ENCODE data around the gene ART5. TPM values are rescaled to one million over a fixed set of nuclear protein-coding genes. Genes with fewer than 3 reads are reported as not detected.
"Not testable (repeated sequence)": the region's sequence is repeated elsewhere in the genome, so short reads cannot be mapped to it uniquely, and the experiment has no call there.

Gene ART5
- total and polyA plus RNA-seq, 2 experiments from 2014 or later = 6.3 to 19.3 TPM

DNA sequence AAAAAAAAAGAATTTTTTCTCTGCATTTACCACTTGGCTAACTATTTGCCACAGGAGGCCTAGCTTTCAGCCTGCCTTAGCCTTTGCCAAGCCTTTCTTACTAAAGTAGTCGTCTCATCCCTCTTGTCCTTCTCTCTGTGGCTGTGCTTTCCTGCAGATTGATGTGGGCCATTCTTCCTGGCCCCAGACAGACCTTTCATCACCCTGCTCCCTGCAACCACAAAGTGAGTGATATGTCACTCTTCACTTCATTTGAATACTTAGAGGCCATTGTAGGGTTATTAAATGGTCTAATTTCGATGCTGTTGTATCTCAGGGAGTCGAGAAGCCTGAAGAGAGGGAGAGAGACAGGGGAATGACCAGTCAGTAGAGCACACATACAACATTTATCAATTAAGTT lies 37.6 kb downstream of the ART5 start:
- Histone ChIP-seq H2AFZ (no peak overlapping the region), H3K79me2 (no peaks in the 10 kb centered on the region), H3K9me2 (replicated peaks; ENCODE audit: insufficient read depth) (no peaks in the 10 kb centered on the region), H3K4me2 (no peak overlapping the region), H3K4me3 (no peak overlapping the region), H3K27me3 (no peaks in the 10 kb centered on the region), H3K4me1 (ENCODE audit: insufficient read depth) (no peaks in the 10 kb centered on the region), H3K9me3 (ENCODE audit: low read depth) (no peaks in the 10 kb centered on the region), H3K36me3 (replicated peaks; ENCODE audit: insufficient read depth, low read depth) (no peaks in the 10 kb centered on the region), H3K27ac (no peak overlapping the region), H4K20me1 (ENCODE audit: insufficient read depth, poor library complexity, severe bottlenecking) (no peaks in the 10 kb centered on the region)
- no peak for TF ChIP-seq EZH2 (IDR thresholded peaks at IDR 0.05; ENCODE audit: borderline replicate concordance)
- no peak for TF ChIP-seq EZH2phosphoT487 (IDR thresholded peaks at IDR 0.05; ENCODE audit: low read depth, severe bottlenecking, unreplicated experiment)
- TF ChIP-seq, protein P1, sequence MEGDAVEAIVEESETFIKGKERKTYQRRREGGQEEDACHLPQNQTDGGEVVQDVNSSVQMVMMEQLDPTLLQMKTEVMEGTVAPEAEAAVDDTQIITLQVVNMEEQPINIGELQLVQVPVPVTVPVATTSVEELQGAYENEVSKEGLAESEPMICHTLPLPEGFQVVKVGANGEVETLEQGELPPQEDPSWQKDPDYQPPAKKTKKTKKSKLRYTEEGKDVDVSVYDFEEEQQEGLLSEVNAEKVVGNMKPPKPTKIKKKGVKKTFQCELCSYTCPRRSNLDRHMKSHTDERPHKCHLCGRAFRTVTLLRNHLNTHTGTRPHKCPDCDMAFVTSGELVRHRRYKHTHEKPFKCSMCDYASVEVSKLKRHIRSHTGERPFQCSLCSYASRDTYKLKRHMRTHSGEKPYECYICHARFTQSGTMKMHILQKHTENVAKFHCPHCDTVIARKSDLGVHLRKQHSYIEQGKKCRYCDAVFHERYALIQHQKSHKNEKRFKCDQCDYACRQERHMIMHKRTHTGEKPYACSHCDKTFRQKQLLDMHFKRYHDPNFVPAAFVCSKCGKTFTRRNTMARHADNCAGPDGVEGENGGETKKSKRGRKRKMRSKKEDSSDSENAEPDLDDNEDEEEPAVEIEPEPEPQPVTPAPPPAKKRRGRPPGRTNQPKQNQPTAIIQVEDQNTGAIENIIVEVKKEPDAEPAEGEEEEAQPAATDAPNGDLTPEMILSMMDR (IDR thresholded peaks at IDR 0.05; ENCODE audit: poor library complexity) = no peak
- no peak for DNase-seq (ENCODE audit: low spot score)
- 78% methylated on average over 3 of the region's 3 CpGs for WGBS (ENCODE audit: low lambda C conversion rate, missing lambda C conversion rate)

DNA sequence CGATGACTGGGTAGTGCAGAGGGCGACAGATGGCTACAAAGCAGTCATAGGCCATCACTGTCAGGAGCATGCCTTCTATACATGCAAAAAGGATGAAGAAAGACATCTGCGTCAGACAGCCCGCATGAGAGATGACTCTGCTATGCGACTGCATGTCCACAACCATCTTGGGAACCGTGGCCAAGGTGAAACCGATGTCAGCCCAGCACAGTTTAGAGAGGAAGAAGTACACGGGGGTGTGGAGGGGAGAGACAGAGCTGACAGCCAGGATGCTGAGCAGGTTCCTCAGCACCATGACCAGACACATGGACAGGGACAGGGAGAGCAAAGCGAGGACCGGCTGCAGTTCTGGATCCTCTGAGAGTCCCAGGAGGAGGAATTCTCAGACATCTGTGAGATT lies 41.6 kb downstream of the ART5 start:
- DNase-seq (ENCODE audit: low spot score); H3K27me3 ChIP-seq; H3K9me2 ChIP-seq (replicated peaks; ENCODE audit: insufficient read depth); H3K9me3 ChIP-seq (ENCODE audit: low read depth); H3K27ac ChIP-seq; H3K4me1 ChIP-seq (ENCODE audit: insufficient read depth); H3K36me3 ChIP-seq (replicated peaks; ENCODE audit: insufficient read depth, low read depth); H2AFZ ChIP-seq; H4K20me1 ChIP-seq (ENCODE audit: insufficient read depth, poor library complexity, severe bottlenecking); H3K4me3 ChIP-seq; H3K4me2 ChIP-seq; H3K79me2 ChIP-seq: not testable (repeated sequence)
- WGBS (ENCODE audit: low lambda C conversion rate, missing lambda C conversion rate) = 91% methylated on average over 10 of the region's 10 CpGs

DNA sequence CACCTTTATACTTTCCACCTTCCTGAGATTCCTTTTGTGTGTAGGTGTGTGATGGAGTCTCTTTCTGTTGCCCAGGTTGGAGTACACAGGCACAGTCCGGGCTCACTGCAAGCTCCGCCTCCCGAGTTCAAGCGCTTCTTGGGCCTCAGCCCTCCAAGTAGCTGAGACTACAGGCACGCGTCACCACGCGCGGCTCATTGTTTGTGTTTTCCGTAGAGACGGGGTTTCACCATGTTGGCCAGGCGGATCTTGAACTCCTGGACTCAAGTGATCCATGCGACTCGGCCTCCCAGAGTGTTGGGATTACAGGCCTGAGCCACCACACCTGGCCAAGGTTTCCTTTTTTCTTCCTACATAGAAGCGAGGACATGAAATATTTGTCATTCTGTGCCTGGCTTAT lies 44.0 kb downstream of the ART5 start:
- H4K20me1 ChIP-seq (ENCODE audit: insufficient read depth, poor library complexity, severe bottlenecking); H2AFZ ChIP-seq; H3K36me3 ChIP-seq (replicated peaks; ENCODE audit: insufficient read depth, low read depth); H3K4me2 ChIP-seq; DNase-seq (ENCODE audit: low spot score); H3K4me3 ChIP-seq; H3K79me2 ChIP-seq; H3K9me3 ChIP-seq (ENCODE audit: low read depth); H3K27me3 ChIP-seq; H3K9me2 ChIP-seq (replicated peaks; ENCODE audit: insufficient read depth); H3K27ac ChIP-seq; H3K4me1 ChIP-seq (ENCODE audit: insufficient read depth): not testable (repeated sequence)
- 97% methylated on average over 15 of the region's 15 CpGs for WGBS (ENCODE audit: low lambda C conversion rate, missing lambda C conversion rate)

DNA sequence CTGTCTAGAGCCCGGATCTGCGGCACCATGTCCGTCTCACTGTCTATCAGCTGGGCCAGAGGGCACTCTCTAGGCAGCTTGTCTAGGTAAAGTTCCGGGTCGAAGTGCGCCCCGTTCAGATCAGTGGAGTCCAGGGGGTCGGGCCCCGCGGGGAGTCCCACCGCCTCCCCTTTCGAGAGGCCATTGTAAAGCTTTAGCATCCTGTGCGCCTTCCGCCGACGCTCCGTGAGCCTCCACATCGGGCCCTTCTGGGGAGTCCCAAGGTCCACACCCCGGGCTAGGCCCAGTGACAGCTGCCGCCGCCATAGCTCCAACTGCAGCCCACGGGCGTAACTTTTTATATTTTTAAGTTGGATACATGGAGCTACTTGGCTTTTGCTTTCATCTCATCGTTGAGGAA lies 50.5 kb downstream of the ART5 start:
- not testable (repeated sequence) for H3K36me3 ChIP-seq (replicated peaks; ENCODE audit: insufficient read depth, low read depth); H3K4me2 ChIP-seq; H3K4me3 ChIP-seq; H2AFZ ChIP-seq; H3K9me3 ChIP-seq (ENCODE audit: low read depth); DNase-seq (ENCODE audit: low spot score); H3K4me1 ChIP-seq (ENCODE audit: insufficient read depth); H4K20me1 ChIP-seq (ENCODE audit: insufficient read depth, poor library complexity, severe bottlenecking); H3K27ac ChIP-seq; H3K79me2 ChIP-seq; H3K27me3 ChIP-seq; H3K9me2 ChIP-seq (replicated peaks; ENCODE audit: insufficient read depth)
- 98% methylated on average over 20 of the region's 24 CpGs for WGBS (ENCODE audit: low lambda C conversion rate, missing lambda C conversion rate)

GRCh38 chr11:3590193-3590592 lies 51.6 kb downstream of the ART5 start:
- not testable (repeated sequence) for H3K9me2 ChIP-seq (replicated peaks; ENCODE audit: insufficient read depth); H3K4me3 ChIP-seq

DNA sequence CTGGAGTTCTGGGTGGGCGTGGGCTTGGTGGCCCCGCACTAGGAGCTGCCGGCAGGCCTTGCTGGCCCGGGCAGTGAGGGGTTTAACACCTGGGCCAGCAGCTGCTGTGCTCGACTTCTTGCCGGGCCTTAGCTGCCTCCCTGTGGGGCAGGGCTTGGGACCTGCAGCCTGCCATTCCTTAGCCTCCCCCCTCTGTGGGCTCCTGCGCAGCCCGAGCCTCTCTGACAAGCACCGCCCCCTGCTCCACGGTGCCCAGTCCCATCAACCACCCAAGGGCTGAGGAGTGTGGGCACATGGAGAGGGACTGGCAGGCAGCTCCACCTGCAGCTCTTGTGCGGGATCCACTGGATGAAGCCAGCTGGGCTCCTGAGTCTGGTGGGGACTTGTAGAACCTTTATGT lies 53.0 kb downstream of the ART5 start:
- not testable (repeated sequence) for H3K4me1 ChIP-seq (ENCODE audit: insufficient read depth); H3K4me2 ChIP-seq; H3K9me3 ChIP-seq (ENCODE audit: low read depth); H4K20me1 ChIP-seq (ENCODE audit: insufficient read depth, poor library complexity, severe bottlenecking); H2AFZ ChIP-seq; DNase-seq (ENCODE audit: low spot score); H3K79me2 ChIP-seq; H3K36me3 ChIP-seq (replicated peaks; ENCODE audit: insufficient read depth, low read depth); H3K9me2 ChIP-seq (replicated peaks; ENCODE audit: insufficient read depth); H3K4me3 ChIP-seq; H3K27ac ChIP-seq; H3K27me3 ChIP-seq
- WGBS (ENCODE audit: low lambda C conversion rate, missing lambda C conversion rate) = 92% methylated on average over 11 of the region's 11 CpGs

More at GRCh38 chr11:3590193-3590592, 51.6 kb downstream of the ART5 start:
- H3K27ac ChIP-seq; H3K4me1 ChIP-seq (ENCODE audit: insufficient read depth); H3K27me3 ChIP-seq; H3K36me3 ChIP-seq (replicated peaks; ENCODE audit: insufficient read depth, low read depth); H3K9me3 ChIP-seq (ENCODE audit: low read depth); H4K20me1 ChIP-seq (ENCODE audit: insufficient read depth, poor library complexity, severe bottlenecking); H2AFZ ChIP-seq; H3K79me2 ChIP-seq; H3K4me2 ChIP-seq; DNase-seq (ENCODE audit: low spot score): not testable (repeated sequence)
- 68% methylated on average over 2 of the region's 2 CpGs for WGBS (ENCODE audit: low lambda C conversion rate, missing lambda C conversion rate)

Small RNA genes lying within 50 kb of the gene (small RNA-seq; reads per million reads assigned to genes)
- gene RF00019 = not detected

Other genes starting within 250 kb of the ART5 start
- not detected in 2 replicates for gene ART1, start 3.1 kb upstream of the ART5 start, total RNA-seq
- gene ART1, start 3.1 kb upstream of the ART5 start, polyA plus RNA-seq = not detected in 2 replicates
- gene CHRNA10, start 29.4 kb upstream of the ART5 start, total RNA-seq = 0.64 TPM in 1 of 2 replicates, not detected in the other
- 0.53 and 1.6 TPM in 2 replicates for gene CHRNA10, start 29.4 kb upstream of the ART5 start, polyA plus RNA-seq
- gene NUP98, start 155.6 kb upstream of the ART5 start, total RNA-seq = 81.4 and 95.9 TPM in 2 replicates
- 22.7 and 23.6 TPM in 2 replicates for gene NUP98, start 155.6 kb upstream of the ART5 start, polyA plus RNA-seq
- gene PGAP2, start 166.6 kb upstream of the ART5 start, total RNA-seq = 19.0 and 20.3 TPM in 2 replicates
- gene PGAP2, start 166.6 kb upstream of the ART5 start, polyA plus RNA-seq = 35.5 and 37.6 TPM in 2 replicates
- 18.0 and 18.4 TPM in 2 replicates for gene RHOG, start 199.0 kb upstream of the ART5 start, total RNA-seq
- 36.9 and 44.4 TPM in 2 replicates for gene RHOG, start 199.0 kb upstream of the ART5 start, polyA plus RNA-seq
- gene STIM1, start 213.7 kb upstream of the ART5 start, total RNA-seq = 19.6 and 20.1 TPM in 2 replicates
- gene STIM1, start 213.7 kb upstream of the ART5 start, polyA plus RNA-seq = 14.7 and 18.5 TPM in 2 replicates